ENCODE results near the gene KBTBD6.
A peak's percentile ranks its signal among the peaks of the same experiment; 100 is the strongest.
"Not testable (repeated sequence)": the region's sequence is repeated elsewhere in the genome, so short reads cannot be mapped to it uniquely, and the experiment has no call there.

The KBTBD6 gene

DNA sequence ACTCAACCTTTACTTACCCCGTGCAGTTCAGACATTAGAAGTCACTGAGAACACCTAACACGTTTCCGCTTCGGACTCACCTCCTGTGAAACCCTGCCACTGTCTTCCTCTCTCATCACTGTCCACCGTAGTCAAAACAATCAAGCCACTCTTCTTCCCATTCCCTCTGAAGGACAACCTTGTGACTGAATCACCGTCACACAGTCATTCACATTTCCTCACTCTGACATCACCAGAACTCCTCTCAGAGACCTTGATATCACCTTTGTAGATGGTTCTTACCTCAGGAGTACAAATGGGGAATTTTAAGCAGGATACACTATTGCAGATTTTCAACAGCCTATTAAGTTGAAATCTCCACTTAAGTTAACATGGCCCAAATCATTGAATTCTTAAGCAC, 1.3 kb upstream of the KBTBD6 start:
- no peak for DNase-seq (ENCODE audit: low spot score)

DNA sequence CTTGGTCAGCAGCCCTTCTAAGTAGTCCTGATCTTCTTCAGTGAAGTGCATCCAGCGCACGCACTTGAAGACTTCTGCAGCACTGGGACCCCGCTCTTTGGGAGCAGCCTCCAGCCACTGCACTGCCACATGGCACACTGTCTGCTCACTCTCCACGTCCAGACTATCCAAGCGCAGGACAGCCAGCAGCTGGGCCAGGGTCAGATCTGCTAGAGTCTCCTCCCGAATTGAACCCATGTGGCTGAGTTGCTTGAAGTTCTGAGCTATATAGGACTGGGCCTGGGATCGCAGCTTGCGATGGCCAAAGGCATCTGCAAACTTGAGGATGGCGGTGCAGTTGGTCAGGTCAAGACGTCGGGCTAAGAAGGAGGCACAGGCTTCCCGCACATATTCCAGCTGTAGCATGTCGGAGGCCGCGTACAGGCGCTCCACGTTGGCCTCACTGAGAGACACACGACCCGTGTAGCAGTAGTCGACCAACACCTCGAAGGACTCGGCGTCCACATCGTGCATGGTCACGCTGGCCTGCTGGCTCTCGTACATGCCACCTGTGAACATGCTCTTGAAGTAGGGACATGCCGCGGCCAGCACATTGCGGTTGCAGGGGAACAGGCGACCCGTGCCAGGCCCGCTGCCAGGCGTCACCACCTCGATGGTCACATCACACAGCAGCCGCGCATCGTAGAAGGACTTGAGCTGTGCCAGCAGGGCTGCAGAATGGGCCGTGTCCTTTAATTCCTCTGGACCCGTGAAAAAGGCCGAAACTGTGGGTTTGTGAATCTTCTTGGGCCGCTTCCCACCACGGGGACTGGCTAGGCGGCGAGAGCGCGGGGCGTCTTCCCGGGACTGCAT, 716 bp downstream of the KBTBD6 start:
- DNase-seq (ENCODE audit: low spot score), result not testable (repeated sequence)

DNA sequence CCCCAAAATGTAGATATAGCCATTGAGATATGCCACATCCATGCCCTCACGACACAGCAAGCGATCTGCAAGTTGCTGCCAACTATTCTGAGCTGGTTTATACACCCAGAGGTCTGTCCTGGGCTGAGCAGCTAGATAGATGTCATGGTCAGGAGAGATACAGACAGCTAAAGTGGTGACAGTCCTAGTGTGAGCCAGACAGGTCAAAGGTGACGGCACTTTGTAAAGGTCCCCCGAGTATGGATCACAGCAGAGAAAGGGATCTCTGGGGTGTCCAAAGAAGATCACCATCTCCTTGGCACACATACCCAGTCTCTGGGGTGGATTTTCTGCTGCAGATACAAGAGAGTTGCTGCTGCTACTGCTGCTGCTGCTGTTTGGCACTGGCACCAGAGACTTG, 1.4 kb downstream of the KBTBD6 start:
- DNase-seq (ENCODE audit: low spot score), result peak; percentile 19

DNA sequence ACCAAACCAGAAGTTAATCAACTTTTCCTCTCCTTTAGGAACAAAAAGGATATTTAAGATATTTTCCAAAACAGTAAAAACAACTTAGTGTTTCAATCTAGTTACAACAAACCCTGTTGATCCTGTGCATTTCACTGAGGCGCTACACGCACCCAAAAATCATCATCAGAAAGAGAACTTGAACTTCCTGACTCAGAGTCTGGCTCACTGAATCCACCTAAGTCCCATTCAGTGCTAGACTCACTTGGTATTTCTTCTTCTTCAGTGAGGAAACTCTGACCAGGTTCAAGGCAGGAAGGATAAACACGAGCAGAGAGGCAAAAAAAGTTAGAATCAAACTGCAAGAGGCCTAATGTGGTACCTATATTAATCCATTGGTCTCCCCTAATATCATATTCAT, 2.2 kb downstream of the KBTBD6 start:
- peak; percentile 36 for DNase-seq (ENCODE audit: low spot score)

DNA sequence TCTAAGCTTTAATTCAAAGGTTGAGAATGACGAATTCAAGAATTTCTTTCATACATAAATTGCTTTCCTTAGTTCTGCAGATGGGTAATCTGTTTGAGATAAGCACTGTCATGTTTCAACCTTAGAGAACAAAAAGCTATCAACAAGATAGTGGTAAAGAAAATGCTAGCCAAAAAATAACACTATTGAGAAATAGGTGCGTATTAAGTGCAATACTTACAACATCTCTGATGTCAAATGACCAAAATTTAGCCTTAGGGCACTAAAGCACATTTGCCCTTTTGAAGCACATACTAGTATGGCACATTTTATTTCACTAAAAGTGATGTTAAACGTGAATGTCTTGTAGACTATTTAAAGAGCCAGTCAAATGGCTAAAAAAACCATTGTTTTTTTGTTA, 4.9 kb downstream of the KBTBD6 start:
- no peak for DNase-seq (ENCODE audit: low spot score)

DNA sequence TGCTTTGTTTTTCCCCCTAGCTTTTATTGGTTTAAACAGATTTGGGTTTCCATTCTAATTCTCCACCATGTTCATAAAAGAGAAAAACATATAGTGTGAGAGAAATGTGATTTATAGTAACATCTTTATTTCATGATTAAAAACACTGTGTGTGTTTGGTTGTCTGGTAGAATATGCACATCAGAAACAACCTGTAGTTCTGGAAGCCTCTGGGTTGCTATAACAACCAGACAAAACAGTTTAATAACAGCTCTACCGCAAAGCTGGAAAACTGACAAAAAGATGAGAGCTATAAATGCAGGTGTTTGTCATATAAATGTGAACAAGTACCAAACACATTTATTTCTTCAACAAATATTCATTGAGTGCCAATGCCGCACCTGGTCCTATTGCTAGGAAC, 9.8 kb downstream of the KBTBD6 start:
- DNase-seq (ENCODE audit: low spot score), result peak; percentile 34

DNA sequence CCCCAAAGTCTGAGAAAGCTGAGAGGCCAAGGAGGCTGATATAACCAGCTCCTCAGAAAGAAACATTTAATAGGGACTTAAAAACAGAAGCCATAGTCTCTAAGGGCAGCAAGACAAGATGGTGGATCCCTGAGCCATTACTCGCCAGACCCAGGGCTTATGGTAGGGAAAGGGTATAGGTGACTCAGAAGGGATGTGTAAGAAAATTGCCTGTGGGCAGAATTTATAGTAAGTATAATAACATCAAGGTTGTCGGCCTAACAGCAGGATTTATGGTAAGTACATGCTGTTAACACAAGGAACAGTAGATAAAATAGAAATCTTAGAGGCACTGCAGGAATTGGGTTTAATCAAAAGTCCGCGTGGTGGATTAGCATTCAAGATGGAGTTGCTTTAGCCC, 14.7 kb downstream of the KBTBD6 start:
- DNase-seq (ENCODE audit: low spot score), result no peak

DNA sequence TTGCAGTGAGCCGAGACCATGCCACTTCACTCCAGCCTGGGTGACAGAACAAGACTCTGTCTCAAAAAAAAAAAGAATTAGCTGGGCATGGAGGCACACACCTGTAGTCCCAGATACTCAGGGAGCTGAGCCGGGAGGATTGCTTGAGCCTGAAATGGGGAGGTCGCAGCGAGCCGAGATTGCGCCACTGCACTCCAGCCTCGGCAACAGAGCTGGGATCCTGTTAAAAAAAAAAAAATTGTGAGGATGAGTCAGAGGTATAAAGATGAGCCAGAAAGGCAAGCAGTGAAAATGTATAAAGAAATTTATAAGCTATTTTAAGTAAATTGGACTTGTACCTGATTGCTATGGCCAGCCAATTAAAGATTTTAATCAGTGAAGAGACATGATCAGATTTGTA, 21.1 kb downstream of the KBTBD6 start:
- DNase-seq (ENCODE audit: low spot score), result no peak

DNA sequence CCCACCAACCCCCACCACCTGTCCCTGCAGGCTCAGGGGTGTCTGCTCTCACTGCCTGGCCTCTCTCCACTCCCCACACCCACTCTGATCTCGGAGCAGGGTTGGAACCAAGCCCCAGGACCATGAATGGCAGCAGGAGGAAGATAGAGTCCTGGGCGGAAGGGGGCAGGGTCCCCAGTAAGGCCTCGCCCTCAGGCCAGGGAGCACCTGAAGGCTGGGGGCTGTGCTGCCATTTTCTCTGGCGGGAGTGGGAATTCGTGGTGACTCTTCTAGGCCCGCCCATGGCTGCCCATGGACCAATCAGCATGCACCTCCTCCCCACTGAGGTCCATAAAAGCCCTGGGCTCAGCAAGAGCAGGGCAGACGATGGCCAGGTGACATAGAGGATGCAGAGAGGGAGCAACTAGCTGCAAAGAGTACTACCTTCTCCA, 25.0 kb downstream of the KBTBD6 start:
- no peak for DNase-seq (ENCODE audit: low spot score)

DNA sequence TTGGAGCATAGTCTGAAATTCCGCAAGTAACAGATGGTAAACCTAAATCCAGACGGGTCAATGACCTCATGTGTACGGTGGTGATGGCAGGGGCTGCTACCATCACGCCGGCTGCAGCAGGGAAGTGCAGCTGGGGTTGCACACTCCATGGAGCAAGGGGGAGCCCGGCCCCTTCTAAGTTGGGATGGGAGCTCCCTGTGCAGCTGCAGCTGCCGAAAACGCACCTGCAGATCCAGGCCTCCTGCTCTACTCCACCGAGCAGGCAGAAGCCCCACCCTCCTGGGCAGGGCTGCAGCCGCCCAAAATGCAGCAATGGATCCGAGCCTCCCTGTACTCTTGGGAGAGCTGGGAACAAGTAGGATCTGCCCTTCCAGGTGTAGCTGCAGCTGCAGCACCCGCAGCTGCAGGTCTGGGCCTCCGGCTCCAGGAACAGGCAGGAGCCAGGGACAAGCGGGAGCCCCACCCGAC, 25.5 kb downstream of the KBTBD6 start:
- no peak for DNase-seq (ENCODE audit: low spot score)

DNA sequence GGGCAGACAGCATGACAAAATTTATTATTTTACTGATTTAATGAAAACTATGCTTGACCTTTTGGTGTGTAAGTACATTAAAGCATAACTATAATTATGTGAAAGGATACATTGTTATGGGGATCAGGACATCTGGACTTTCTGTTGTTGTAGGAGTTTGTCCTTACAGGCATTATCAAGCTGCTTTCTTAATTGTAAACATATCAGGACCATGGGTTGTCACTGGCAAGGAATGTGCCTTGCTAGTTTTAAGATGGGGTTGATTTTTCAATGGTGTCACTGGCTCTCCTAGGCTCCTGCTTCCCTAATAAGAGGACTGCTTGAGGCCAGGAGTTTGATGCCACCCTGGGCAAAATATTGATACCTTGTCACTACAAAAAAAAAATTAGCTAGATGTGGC, 32.6 kb downstream of the KBTBD6 start:
- no peak for DNase-seq (ENCODE audit: low spot score)

DNA sequence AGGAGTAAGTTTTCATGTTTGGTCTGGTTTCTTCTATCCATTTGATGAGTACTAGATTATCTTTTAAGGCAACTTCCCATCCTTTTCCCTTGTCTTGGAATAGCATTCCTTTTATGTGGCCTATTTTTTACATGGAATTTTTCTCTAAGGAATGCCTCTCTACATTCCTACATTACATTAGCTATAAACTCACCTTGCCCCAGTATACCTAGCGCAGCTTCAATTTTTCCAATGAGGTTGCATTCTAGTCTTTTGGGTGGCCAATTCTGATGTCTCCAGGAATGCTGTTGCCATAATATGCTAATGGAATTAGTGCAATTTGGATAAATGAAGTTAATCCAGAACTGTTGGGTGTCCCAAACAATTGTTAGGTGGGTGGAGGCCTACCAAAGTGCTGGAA, 33.8 kb downstream of the KBTBD6 start:
- no peak for DNase-seq (ENCODE audit: low spot score)

DNA sequence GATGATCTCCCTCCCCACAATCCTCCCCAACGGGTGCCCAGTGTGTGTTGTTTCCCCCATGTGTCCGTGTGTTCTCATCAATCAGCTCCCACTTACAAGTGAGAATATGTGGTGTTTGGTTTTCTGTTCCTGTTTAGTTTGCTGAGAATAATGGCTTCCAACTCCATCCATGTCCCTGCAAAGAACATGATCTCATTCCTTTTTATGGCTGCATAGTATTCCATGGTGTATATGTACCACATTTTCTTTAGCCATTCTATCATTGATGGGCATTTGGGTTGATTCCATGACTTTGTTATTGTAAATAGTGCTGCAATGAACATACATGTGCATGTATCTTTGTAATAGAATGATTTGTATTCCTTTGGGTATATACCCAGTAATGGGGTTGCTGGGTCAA, 36.9 kb downstream of the KBTBD6 start:
- not testable (repeated sequence) for DNase-seq (ENCODE audit: low spot score)

DNA sequence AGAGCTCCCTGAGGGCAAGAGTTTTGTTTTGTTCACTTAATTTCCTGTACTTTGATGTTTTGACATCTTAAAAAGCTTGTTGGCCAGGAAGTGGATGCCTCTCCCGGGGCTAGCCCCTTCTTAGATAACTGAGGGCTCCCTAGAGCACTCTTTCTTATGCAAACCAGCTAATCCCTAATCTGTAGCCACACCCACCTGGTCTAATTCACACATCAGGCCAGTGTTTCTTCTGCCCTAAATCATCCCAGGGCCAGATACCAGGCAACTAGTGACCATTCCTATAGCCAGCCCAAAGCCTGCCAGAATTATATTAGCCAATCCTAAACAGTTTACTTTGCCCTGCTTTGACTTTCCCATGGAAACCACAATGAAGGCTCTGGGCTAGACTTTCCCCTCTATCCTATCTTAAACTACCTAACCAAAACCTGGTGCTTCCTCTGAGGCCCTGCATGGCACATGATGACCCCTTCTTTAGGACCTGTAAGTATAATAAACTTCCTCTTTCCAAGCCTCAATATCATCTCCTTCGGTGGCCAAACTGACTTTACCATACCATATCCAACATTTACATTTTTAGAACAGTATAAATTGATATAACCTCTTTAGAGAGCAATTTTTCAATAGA, 46.5 kb downstream of the KBTBD6 start:
- DNase-seq (ENCODE audit: low spot score), result no peak

DNA sequence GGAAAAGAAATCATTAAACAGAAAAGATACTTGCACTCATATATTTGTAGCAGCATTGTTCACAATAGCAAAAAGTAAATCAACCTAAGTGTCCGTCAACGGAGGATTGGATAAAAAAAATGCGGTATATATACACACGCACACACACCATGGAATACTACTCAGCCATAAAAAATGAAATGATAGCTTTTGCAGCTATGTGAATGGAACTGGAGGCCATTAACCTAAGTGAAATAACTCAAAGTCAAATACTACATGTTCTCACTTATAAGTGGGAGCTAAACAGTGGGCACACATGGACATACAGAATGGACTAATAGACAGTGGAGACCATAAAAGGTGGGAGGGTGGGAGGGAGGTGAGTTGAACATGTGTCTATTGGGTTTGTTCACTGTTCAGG, 52.9 kb downstream of the KBTBD6 start:
- DNase-seq (ENCODE audit: low spot score), result no peak

Measured in NAMALWA (cell line).